Hippocampal formation (tissue), 2 donors: Measurements from ENCODE around the gene CUBN.
"Not testable (repeated sequence)": the region's sequence is repeated elsewhere in the genome, so short reads cannot be mapped to it uniquely, and the experiment has no call there.

ENCODE experiments used
- DNase-seq, 2 donors: peaks; one replicate each; lab custom pipeline; 2025; lab: John Stamatoyannopoulos, UW

The CUBN gene

GRCh38 chr10:17141504-17142229 is 12.1 kb upstream of the CUBN start:
- DNase-seq, result no peak

DNA sequence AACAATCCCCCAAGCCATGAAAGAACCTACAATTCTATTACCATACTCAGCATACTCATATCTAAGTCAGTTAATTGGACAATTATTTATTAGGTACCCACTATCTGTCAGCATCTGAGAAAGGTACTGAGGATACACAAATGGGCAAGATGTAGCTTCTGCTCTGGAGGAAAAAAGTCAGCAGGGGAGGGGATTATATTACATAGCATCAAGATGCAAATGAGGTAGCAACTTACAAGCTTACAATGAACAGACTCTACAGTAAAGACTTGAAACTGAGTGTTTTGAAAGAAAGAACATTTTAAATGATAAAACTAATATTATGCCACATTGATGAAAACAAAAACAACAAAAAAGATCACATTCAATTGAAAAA is 10.8 kb upstream of the CUBN start:
- no peak for DNase-seq

GRCh38 chr10:17138460-17139042 is 8.9 kb upstream of the CUBN start:
- no peak for DNase-seq

GRCh38 chr10:17134737-17135260 is 5.2 kb upstream of the CUBN start:
- DNase-seq, result no peak

DNA sequence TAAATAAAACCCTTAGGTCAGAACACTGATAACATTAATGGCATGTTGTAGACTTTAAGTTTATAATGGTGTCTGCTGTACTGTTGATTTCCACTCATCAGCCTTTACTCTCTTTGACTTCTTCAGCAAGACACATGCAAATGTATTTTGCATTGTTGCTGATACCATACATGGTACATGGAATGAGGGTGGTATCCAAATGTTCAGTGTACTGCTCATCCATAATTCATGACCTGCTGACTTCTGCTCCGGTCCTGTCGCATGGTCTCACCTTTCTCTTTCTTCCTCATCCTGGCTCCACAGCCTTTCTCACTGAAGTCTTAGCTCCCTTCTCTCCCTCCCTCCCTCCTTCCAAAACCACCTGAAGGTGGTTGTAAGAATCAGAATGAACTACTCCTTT is 4.7 kb upstream of the CUBN start:
- DNase-seq, result no peak

DNA sequence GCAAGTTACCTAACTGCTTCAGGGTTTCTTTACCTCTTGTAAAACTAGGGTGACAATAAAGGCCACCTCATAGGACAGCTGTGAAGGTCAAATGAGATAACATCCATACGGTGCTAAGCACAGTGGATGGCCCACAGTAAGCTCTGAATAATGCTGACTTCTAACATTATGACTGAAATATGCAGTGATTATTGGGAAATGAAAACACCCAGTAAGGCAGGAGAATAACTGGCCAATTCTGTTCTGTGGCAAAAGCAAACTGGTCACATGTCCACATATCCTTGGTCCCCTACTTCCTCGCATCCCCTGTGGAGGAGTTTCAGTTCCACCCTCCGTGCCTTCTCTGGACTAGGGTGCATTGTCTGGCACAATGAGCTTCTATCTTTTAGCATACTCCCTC is 1.4 kb downstream of the CUBN start:
- no peak for DNase-seq

GRCh38 chr10:17126327-17126726 is 3.3 kb downstream of the CUBN start:
- DNase-seq, result no peak

DNA sequence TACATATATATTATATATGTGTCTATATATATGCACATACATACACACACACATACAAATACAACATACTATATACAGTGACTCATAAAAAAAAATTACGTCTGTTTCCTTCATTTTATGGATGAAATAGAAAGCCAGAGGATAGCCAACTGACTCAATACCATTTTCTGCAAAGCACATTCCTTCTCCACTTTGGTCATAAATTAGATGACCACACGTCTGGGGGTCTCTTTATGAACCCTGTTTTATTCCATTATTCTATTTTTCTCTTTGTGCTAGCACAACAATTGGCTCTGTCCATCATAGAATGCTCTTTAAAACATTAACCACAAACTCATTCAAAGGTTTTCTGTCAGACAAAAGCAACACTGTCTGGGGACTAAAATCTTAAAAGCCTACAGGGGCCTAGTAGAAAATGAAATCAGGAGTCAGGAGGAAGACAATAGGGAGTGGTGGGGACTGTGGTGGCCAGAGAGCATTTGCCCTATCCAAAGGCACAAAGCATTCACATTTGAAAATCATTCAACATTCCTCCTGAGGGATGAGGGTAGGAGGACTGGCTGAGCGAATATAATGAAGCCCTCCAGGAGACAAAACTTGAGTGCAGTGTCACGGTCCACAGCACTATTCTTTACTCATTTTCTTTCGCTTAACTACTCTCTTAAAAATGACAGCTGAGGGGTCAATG is 4.3 kb downstream of the CUBN start:
- DNase-seq, result no peak

- DNase-seq, result no peak
These were observed 5.7 kb downstream of the CUBN start for GRCh38 chr10:17123961-17124360.

DNA sequence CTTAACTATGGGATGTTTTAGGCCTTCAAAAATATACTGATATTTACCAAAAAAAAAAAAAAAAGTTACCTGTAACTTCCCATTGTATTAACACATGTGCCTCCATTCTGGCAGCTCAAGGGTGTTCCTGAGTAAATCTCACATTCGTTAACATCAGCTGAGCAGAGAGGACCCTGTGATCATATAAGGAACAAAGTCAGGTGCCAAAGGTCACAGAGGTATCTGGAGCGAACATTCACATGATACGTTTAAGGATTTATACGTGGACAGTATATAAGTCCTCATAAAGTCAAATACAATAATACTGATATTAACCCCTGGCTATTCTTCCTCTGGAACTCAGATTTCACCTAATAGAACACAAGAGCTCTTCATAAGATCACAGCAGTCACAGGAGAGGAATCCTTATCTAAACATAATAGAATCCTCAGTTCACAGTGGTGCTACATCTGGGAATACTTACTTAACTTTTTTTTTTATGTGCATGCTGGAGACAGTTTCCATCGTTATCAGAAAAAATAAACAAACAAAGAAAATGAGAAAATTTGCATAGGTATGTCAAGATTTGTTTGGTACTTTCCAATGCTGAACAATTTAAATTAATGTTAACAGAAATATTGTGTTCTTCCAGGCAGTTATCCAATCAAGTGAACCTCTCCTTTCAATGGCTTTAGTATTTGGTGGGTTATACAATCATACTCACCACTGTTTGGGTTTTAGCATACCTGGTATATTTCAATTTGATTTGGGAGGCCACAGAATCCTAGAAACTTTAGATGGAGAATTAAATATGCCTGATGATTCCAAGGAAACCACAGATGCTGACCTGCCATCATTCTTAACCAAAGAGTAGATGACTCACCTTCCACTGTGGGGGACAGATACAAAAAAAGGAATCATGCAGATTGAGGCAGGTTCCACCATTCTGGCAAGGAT is 6.6 kb downstream of the CUBN start:
- no peak for DNase-seq

GRCh38 chr10:17122052-17122451 is 7.6 kb downstream of the CUBN start:
- DNase-seq, result no peak

DNA sequence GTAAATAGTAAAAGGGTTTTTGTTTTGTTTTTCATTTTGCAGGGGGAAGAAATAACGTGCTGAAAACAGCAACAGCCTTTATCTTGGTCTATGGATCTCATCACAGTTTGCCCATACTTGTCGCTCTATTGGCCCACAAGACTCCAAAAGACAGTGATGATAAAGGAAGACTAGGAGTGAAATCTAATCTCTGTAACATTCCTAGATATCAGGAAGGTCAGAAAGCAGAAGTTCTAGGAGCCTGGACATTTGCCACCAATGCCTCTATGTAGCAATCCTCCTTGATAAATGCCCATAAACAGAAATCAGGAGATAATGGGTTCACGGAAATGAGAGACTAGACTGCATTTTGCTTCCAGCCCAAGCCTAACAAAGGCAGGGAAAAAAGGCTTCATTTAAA is 8.9 kb downstream of the CUBN start:
- DNase-seq, result no peak

GRCh38 chr10:17119845-17120244 is 9.8 kb downstream of the CUBN start:
- no peak for DNase-seq

- no peak for DNase-seq
These were observed 13.4 kb downstream of the CUBN start for GRCh38 chr10:17116193-17116592.

- no peak for DNase-seq
These were observed 13.9 kb downstream of the CUBN start for GRCh38 chr10:17115683-17116082.

- DNase-seq, result not testable (repeated sequence)
These were observed 14.7 kb downstream of the CUBN start for GRCh38 chr10:17114878-17115444.

GRCh38 chr10:17113889-17114540 is 15.6 kb downstream of the CUBN start:
- DNase-seq, result peak in 1 of 2 donors; percentile 6

DNA sequence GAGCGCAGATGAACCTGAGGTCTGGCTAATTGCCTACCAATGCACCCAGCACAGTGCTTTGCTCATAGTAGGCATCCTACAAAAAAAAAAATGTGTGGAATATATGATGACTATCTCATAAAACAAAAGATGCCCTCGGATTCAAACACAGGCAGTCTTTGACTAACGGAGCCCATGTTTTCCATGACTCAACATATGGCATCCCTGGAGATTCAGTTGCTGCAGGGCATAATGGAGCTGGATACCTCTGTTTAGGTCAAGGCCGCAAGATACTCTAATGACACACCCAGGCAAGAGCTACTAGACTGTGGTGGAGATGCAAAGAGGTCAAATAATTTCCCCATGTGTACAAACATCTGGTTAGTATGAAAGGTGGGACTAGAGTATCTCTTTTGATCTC is 16.3 kb downstream of the CUBN start:
- DNase-seq, result no peak

DNA sequence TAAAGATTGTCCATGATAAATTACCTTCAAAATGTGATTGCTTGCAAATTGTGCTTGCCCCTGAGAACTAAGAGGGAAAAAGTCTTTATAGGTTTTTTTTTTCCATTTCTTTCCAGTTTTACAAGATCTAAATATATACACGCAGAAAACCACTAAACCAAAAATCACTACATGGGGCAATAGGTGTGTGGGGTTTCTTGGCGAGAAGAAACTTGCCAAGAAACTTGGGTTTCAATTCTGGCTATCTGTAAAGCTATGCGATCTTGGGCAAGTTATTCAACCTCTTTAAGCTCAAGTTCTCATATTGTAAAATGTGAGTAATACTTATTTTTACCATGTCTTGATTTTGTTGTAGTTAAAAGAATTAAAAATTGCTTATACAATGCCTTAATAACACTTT is 17.0 kb downstream of the CUBN start:
- no peak for DNase-seq

- no peak for DNase-seq
These were observed 20.0 kb downstream of the CUBN start for GRCh38 chr10:17109475-17110207.
